CD14-positive monocyte (primary cell): ENCODE data around the gene DCD. TPM values are rescaled to one million over a fixed set of nuclear protein-coding genes. Genes with fewer than 3 reads are reported as not detected.
"Not testable (repeated sequence)": the region's sequence is repeated elsewhere in the genome, so short reads cannot be mapped to it uniquely, and the experiment has no call there.

ENCODE experiments used
- DNase-seq, 3 donors: peaks; one replicate each; pipeline ENCODE4 v3.0.0-alpha.2; 2011 to 2022
- H2AFZ ChIP-seq: 2 replicates; pipeline ENCODE4 v1.6.0; 2012; ENCODE audit warnings: mild to moderate bottlenecking, low read depth, low read length, inconsistent platforms; ENCODE audit not compliant: insufficient read depth, poor library complexity, severe bottlenecking
- H3K27ac ChIP-seq, 2 donors: 1 replicate in 1 of 2; 2 replicates in 1 of 2; pipeline ENCODE4 v1.5.1; 2012 to 2013; ENCODE audit warnings: low read length in 2 of 2, control low read depth in 1 of 2, inconsistent platforms in 1 of 2, low read depth in 1 of 2, mild to moderate bottlenecking in 1 of 2
- H3K27me3 ChIP-seq, 2 donors: one replicate each; pipeline versions ENCODE4 v1.6.0 to v1.6.1; 2011 to 2013; ENCODE audit warnings: low read length in 2 of 2; ENCODE audit not compliant: control insufficient read depth in 2 of 2, insufficient read depth in 2 of 2
- H3K36me3 ChIP-seq, 2 donors: replicated peaks in 1 of 2; 1 replicate in 1 of 2; 2 replicates in 1 of 2; pipeline versions ENCODE4 v1.5.1 to v1.6.1; 2012 to 2013; ENCODE audit warnings: low read length in 2 of 2, control low read depth in 1 of 2, inconsistent platforms in 1 of 2, mild to moderate bottlenecking in 1 of 2; ENCODE audit not compliant: insufficient read depth in 2 of 2, control insufficient read depth in 1 of 2
- H3K4me1 ChIP-seq, 2 donors: 1 replicate in 1 of 2; 2 replicates in 1 of 2; pipeline versions ENCODE4 v1.5.1 to v1.6.1; 2012 to 2013; ENCODE audit warnings: low read length in 2 of 2, control low read depth in 1 of 2, inconsistent platforms in 1 of 2, mild to moderate bottlenecking in 1 of 2, moderate library complexity in 1 of 2; ENCODE audit not compliant: insufficient read depth in 2 of 2, control insufficient read depth in 1 of 2
- H3K4me2 ChIP-seq: replicated peaks from 2 replicates; pipeline ENCODE3; 2012; ENCODE audit warnings: low read length, moderate library complexity, mild to moderate bottlenecking; ENCODE audit not compliant: poor library complexity, severe bottlenecking; ENCODE audit errors: extremely low read depth
- H3K4me3 ChIP-seq, 3 experiments: fragments of 200-600 bp in 1 of 3; sonication (generic) in 1 of 3; replicated peaks in 1 of 3; 1 replicate in 2 of 3; 2 replicates in 1 of 3; pipeline ENCODE4 v1.5.1; 2011 to 2013; ENCODE audit warnings: low read length in 3 of 3, mild to moderate bottlenecking in 3 of 3, control low read depth in 2 of 3, low read depth in 2 of 3, inconsistent platforms in 1 of 3, moderate library complexity in 1 of 3
- H3K79me2 ChIP-seq: 2 replicates; pipeline ENCODE4 v1.6.0; 2012; ENCODE audit warnings: mild to moderate bottlenecking, control low read depth, inconsistent platforms, low read length, moderate library complexity; ENCODE audit not compliant: insufficient read depth
- H3K9ac ChIP-seq: 2 replicates; pipeline ENCODE4 v1.6.0; 2017; ENCODE audit warnings: low read length, mild to moderate bottlenecking; ENCODE audit not compliant: insufficient read depth, poor library complexity, severe bottlenecking
- H3K9me3 ChIP-seq, 2 donors: replicated peaks in 1 of 2; 1 replicate in 1 of 2; 2 replicates in 1 of 2; pipeline versions ENCODE4 v1.5.1 to v1.6.1; 2012 to 2013; ENCODE audit warnings: low read length in 2 of 2, control low read depth in 1 of 2; ENCODE audit not compliant: control insufficient read depth in 1 of 2, insufficient read depth in 1 of 2
- H4K20me1 ChIP-seq: 2 replicates; pipeline ENCODE4 v1.6.0; 2012; ENCODE audit warnings: mild to moderate bottlenecking, low read length, control low read depth, moderate library complexity; ENCODE audit not compliant: insufficient read depth
- H3K27ac Mint-ChIP-seq, 7 donors: one replicate each; pipeline ENCODE4 v1.8.0; 2020; ENCODE audit warnings: mild to moderate bottlenecking in 7 of 7, mixed read lengths in 7 of 7, moderate library complexity in 6 of 7, inconsistent platforms in 2 of 7
- H3K27me3 Mint-ChIP-seq, 3 donors: one replicate each; pipeline ENCODE4 v1.8.0; 2021 to 2022; ENCODE audit warnings: low read depth in 3 of 3, mild to moderate bottlenecking in 3 of 3, mixed read lengths in 3 of 3, moderate library complexity in 3 of 3, inconsistent platforms in 1 of 3
- H3K36me3 Mint-ChIP-seq, 2 donors: one replicate each; pipeline ENCODE4 v1.8.0; 2020; ENCODE audit warnings: mixed read lengths in 2 of 2, inconsistent platforms in 1 of 2, mild to moderate bottlenecking in 1 of 2
- H3K4me1 Mint-ChIP-seq: one replicate; pipeline ENCODE4 v1.8.0; 2020; ENCODE audit warnings: mild to moderate bottlenecking, mixed read lengths
- H3K4me3 Mint-ChIP-seq, 2 donors: one replicate each; pipeline ENCODE4 v1.8.0; 2020; ENCODE audit warnings: mild to moderate bottlenecking in 2 of 2, mixed read lengths in 2 of 2, moderate library complexity in 1 of 2
- H3K9me3 Mint-ChIP-seq, 7 donors: one replicate each; pipeline ENCODE4 v1.8.0; 2020 to 2022; ENCODE audit warnings: mixed read lengths in 7 of 7, mild to moderate bottlenecking in 6 of 7, moderate library complexity in 6 of 7, inconsistent platforms in 2 of 7
- CTCF ChIP-seq: fragments of 200-600 bp; IDR thresholded peaks from one replicate; pipeline ENCODE4 v1.8.0; 2022; ENCODE audit warnings: antibody characterized with exemption, mild to moderate bottlenecking
- WGBS: methylation state at CpG from one replicate; pipeline ENCODE4 v1.1.5; 2013; ENCODE audit warnings: missing lambda C conversion rate; ENCODE audit not compliant: insufficient coverage; 5-methylcytosine and 5-hydroxymethylcytosine counted together
- intact Hi-C, 2 donors: fragments of 100-400 bp; cut with micrococcal nuclease; formaldehyde crosslinking; loops; one replicate each; pipeline versions ENCODE4 v1.15.0 to v1.15.1; 2023
- polyA plus RNA-seq, 3 donors: library from polyadenylated mRNA; depleted of rRNA in 1 of 3; unstranded in 2 of 3; stranded (reverse) in 1 of 3; fragments of 300-500 nt in 2 of 3; fragments of >200 nt in 1 of 3; fragmentation: Illumina TruSeq in 2 of 3; gene quantifications; 1 replicate in 2 of 3; 2 replicates in 1 of 3; pipeline ENCODE4 v1.2.3, GENCODE V29; 2012 to 2021

The DCD gene
- polyA plus RNA-seq, 3 donors, result not detected

- Histone ChIP-seq H2AFZ (no peak overlapping the region), H3K4me3 (no peak overlapping the region), H3K9me3 (no peaks in the 10 kb centered on the region), H3K4me2 (no peak overlapping the region), H4K20me1 (no peaks in the 10 kb centered on the region), H3K27ac (no peak overlapping the region), H3K79me2 (no peaks in the 10 kb centered on the region), H3K9ac (no peak overlapping the region), H3K36me3 (no peaks in the 10 kb centered on the region), H3K4me1 (peaks cover 13 to 16% of the 10 kb centered on the region in 2 donors), H3K27me3 (peaks cover 0 to 2% of the 10 kb centered on the region in 2 donors)
- DNase-seq, result no peak
- Mint-ChIP-seq H3K4me1 (peaks cover 19% of the 10 kb centered on the region), H3K27me3 (peaks cover 1 to 3% (median 2%) of the 10 kb centered on the region in 3 donors), H3K27ac (peak overlapping the region in 2 of 7 donors; percentile 8 to 34), H3K36me3 (no peaks in the 10 kb centered on the region), H3K9me3 (peaks cover 0 to 2% (median 0%) of the 10 kb centered on the region in 7 donors), H3K4me3 (peak overlapping the region in 1 of 2 donors; percentile 39)
- WGBS, result 85% methylated on average over 2 of the region's 4 CpGs
- TF ChIP-seq CTCF, result no peak
- intact Hi-C loops, result no loop called here
Observed at GRCh38 chr12:54641089-54641488, 7.1 kb downstream of the DCD start.

- H3K9ac ChIP-seq, H3K27ac ChIP-seq, H3K9me3 ChIP-seq, H3K36me3 ChIP-seq, H3K27ac Mint-ChIP-seq, H2AFZ ChIP-seq, H3K9me3 Mint-ChIP-seq, H3K27me3 Mint-ChIP-seq, H3K4me3 Mint-ChIP-seq, H4K20me1 ChIP-seq, H3K4me2 ChIP-seq, DNase-seq, H3K4me3 ChIP-seq, H3K27me3 ChIP-seq, intact Hi-C loops, H3K36me3 Mint-ChIP-seq, H3K79me2 ChIP-seq: not testable (repeated sequence)
- H3K4me1 ChIP-seq, result peaks cover 13 to 16% of the 10 kb centered on the region in 2 donors
- no CpG with 5 or more reads among the region's 2 CpGs for WGBS
- peaks cover 19% of the 10 kb centered on the region for H3K4me1 Mint-ChIP-seq
Observed at GRCh38 chr12:54639112-54639511, 9.1 kb downstream of the DCD start.
